ENCODE measurements around the gene MGAT4A. TPM values are rescaled to one million over a fixed set of nuclear protein-coding genes. Genes with fewer than 3 reads are reported as not detected.

Gene MGAT4A
- polyA plus RNA-seq, 2 of the 4 experiments (the other 2 are of a cell fraction), result 0.61 to 2.6 TPM

DNA sequence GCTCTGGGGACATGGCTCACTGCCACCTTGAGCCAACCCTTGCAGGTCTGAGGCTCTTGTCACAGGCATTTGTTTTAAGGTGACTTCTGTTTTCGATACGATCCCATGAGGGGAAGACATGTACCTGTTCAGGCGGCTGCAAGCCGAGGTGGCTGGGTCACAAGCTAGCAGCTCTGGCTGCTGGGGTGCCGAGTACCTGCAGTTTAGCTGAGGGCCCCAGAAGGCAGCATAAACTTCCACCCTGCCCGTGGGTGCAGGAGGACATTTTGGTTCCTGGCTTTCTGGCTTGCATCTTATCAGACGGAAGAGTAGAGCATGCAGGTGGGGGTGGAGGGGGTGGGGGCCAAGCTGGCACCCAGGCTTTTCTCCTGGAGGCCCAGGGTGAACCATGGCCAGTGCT lies 151.0 kb downstream of the MGAT4A start (continued):
- TF ChIP-seq PHF8 (IDR thresholded peaks at IDR 0.05; ENCODE audit: borderline replicate concordance, low read depth) (no peak), HOXB13 (CRISPR knock-in tag; IDR thresholded peaks at IDR 0.05; ENCODE audit: low read depth) (no peak), RNF2 (IDR thresholded peaks at IDR 0.05; ENCODE audit: borderline replicate concordance, low read depth) (no peak), HEYL (CRISPR knock-in tag; IDR thresholded peaks at IDR 0.05) (no peak)

DNA sequence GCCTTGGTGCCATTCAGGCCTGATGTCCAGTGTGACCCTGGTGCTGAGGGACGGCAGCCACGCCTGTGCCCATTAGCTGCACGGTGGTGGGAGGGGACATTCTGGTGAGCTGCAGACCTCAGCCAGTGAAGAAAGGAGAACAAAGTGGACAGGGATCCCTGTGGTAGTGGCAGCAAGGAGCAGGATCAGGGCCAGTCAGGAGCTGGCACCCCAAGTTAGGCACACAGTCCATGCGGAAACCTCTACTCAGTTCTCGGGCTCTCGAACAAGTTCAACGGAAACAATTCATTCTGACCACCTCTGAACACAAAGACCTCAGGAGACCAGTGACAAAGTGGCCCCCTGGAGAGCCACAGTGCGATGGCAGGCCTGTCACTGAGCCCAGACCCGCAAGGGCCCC lies 152.7 kb downstream of the MGAT4A start:
- no peaks in the 10 kb centered on the region for H3K4me1 ChIP-seq
- 91% methylated on average over 9 of the region's 9 CpGs for WGBS (ENCODE audit: missing lambda C conversion rate)
- H3K27ac ChIP-seq, result no peak overlapping the region
- no peak for FAIRE-seq
- TF ChIP-seq SREBF2 (IDR thresholded peaks at IDR 0.05), result no peak
- TF ChIP-seq, protein P1, sequence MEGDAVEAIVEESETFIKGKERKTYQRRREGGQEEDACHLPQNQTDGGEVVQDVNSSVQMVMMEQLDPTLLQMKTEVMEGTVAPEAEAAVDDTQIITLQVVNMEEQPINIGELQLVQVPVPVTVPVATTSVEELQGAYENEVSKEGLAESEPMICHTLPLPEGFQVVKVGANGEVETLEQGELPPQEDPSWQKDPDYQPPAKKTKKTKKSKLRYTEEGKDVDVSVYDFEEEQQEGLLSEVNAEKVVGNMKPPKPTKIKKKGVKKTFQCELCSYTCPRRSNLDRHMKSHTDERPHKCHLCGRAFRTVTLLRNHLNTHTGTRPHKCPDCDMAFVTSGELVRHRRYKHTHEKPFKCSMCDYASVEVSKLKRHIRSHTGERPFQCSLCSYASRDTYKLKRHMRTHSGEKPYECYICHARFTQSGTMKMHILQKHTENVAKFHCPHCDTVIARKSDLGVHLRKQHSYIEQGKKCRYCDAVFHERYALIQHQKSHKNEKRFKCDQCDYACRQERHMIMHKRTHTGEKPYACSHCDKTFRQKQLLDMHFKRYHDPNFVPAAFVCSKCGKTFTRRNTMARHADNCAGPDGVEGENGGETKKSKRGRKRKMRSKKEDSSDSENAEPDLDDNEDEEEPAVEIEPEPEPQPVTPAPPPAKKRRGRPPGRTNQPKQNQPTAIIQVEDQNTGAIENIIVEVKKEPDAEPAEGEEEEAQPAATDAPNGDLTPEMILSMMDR (IDR thresholded peaks at IDR 0.05), result no peak
- TF ChIP-seq JUNB (IDR thresholded peaks at IDR 0.05), result no peak
- no peak for TF ChIP-seq HOXB5 (CRISPR knock-in tag; IDR thresholded peaks at IDR 0.05)
- TF ChIP-seq NFE2L2 (conservative IDR thresholded peaks at IDR 0.05; ENCODE audit: low read length), result no peak
- no peak for TF ChIP-seq ZFP36 (IDR thresholded peaks at IDR 0.05; ENCODE audit: borderline replicate concordance, partially characterized antibody)
- TF ChIP-seq, protein P2, sequence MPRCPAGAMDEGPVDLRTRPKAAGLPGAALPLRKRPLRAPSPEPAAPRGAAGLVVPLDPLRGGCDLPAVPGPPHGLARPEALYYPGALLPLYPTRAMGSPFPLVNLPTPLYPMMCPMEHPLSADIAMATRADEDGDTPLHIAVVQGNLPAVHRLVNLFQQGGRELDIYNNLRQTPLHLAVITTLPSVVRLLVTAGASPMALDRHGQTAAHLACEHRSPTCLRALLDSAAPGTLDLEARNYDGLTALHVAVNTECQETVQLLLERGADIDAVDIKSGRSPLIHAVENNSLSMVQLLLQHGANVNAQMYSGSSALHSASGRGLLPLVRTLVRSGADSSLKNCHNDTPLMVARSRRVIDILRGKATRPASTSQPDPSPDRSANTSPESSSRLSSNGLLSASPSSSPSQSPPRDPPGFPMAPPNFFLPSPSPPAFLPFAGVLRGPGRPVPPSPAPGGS (IDR thresholded peaks at IDR 0.05), result no peak
- no peak for TF ChIP-seq PHF8 (IDR thresholded peaks at IDR 0.05; ENCODE audit: borderline replicate concordance, low read depth)
- TF ChIP-seq EP300 (IDR thresholded peaks at IDR 0.05), result no peak
- TF ChIP-seq ZSCAN20 (CRISPR knock-in tag; IDR thresholded peaks at IDR 0.05), result no peak
- TF ChIP-seq RCOR1 (IDR thresholded peaks at IDR 0.05; ENCODE audit: low read depth, low read length), result no peak
- no peak for TF ChIP-seq EHF (CRISPR knock-in tag; IDR thresholded peaks at IDR 0.05)
- no peak overlapping the region for H3K4me3 ChIP-seq
- POLR2A ChIA-PET, result no interaction called here
- no peak for ATAC-seq
- no peaks in the 10 kb centered on the region for H3K9me3 ChIP-seq
- H3K4me2 ChIP-seq, result no peak overlapping the region
- CTCF ChIA-PET, result interaction anchor here (0.6 to 3.6 kb wide), 2 partner anchors 8 to 9 kb away, joined by 3 to 20 read pairs; no protein-coding TSS in a partner anchor
- DNase-seq (ENCODE audit: low read depth in 1 of 2, low spot score in 1 of 2), result no peak

DNA sequence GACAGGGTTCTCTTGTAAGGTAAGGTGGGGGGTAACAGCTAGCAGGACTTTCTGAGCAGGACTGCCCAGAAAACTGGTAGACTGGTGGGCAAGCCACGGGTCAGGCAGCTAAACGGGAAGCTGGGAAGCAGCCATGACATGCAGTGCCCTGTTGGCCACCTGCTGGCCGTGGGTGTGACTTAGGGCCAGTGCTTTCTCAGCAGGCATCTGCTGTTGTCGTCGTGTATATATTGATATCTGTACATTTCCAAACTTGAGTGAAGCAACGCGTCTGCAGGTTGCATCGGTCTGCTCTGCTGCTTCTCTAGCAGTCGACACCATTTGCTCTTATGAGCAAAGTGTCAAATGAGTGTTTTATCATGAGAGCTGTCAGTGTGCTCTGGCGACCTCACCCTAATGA lies 153.6 kb downstream of the MGAT4A start:
- Histone ChIP-seq H3K4me1 (no peaks in the 10 kb centered on the region), H3K4me3 (no peak overlapping the region), H3K9me3 (no peaks in the 10 kb centered on the region), H3K4me2 (no peak overlapping the region), H3K27ac (no peak overlapping the region)
- FAIRE-seq (no peak), DNase-seq (ENCODE audit: low read depth in 1 of 2, low spot score in 1 of 2) (no peak), ATAC-seq (peak; percentile 62 to 70; a peak in 4 of 6 replicates)
- WGBS (ENCODE audit: missing lambda C conversion rate), result 72% methylated on average over 10 of the region's 10 CpGs
- ChIA-PET POLR2A (no interaction called here), CTCF (interaction anchor here (1.2 to 3.6 kb wide), 3 partner anchors 8 to 164 kb away, joined by 5 to 20 read pairs (median 7); no protein-coding TSS in a partner anchor)
- TF ChIP-seq, protein P3, sequence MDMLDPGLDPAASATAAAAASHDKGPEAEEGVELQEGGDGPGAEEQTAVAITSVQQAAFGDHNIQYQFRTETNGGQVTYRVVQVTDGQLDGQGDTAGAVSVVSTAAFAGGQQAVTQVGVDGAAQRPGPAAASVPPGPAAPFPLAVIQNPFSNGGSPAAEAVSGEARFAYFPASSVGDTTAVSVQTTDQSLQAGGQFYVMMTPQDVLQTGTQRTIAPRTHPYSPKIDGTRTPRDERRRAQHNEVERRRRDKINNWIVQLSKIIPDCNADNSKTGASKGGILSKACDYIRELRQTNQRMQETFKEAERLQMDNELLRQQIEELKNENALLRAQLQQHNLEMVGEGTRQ (IDR thresholded peaks at IDR 0.05), result no peak
- TF ChIP-seq ZSCAN20 (CRISPR knock-in tag; IDR thresholded peaks at IDR 0.05), result no peak
- TF ChIP-seq, protein P4, sequence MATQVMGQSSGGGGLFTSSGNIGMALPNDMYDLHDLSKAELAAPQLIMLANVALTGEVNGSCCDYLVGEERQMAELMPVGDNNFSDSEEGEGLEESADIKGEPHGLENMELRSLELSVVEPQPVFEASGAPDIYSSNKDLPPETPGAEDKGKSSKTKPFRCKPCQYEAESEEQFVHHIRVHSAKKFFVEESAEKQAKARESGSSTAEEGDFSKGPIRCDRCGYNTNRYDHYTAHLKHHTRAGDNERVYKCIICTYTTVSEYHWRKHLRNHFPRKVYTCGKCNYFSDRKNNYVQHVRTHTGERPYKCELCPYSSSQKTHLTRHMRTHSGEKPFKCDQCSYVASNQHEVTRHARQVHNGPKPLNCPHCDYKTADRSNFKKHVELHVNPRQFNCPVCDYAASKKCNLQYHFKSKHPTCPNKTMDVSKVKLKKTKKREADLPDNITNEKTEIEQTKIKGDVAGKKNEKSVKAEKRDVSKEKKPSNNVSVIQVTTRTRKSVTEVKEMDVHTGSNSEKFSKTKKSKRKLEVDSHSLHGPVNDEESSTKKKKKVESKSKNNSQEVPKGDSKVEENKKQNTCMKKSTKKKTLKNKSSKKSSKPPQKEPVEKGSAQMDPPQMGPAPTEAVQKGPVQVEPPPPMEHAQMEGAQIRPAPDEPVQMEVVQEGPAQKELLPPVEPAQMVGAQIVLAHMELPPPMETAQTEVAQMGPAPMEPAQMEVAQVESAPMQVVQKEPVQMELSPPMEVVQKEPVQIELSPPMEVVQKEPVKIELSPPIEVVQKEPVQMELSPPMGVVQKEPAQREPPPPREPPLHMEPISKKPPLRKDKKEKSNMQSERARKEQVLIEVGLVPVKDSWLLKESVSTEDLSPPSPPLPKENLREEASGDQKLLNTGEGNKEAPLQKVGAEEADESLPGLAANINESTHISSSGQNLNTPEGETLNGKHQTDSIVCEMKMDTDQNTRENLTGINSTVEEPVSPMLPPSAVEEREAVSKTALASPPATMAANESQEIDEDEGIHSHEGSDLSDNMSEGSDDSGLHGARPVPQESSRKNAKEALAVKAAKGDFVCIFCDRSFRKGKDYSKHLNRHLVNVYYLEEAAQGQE (IDR thresholded peaks at IDR 0.05), result no peak
- no peak for TF ChIP-seq EHMT2 (IDR thresholded peaks at IDR 0.05; ENCODE audit: low read depth)
- TF ChIP-seq, protein P5, sequence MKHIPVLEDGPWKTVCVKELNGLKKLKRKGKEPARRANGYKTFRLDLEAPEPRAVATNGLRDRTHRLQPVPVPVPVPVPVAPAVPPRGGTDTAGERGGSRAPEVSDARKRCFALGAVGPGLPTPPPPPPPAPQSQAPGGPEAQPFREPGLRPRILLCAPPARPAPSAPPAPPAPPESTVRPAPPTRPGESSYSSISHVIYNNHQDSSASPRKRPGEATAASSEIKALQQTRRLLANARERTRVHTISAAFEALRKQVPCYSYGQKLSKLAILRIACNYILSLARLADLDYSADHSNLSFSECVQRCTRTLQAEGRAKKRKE (CRISPR knock-in tag; IDR thresholded peaks at IDR 0.05; ENCODE audit: low read depth), result no peak
- TF ChIP-seq BHLHE40 (IDR thresholded peaks at IDR 0.05; ENCODE audit: low read depth, low read length), result no peak
- no peak for TF ChIP-seq KDM5A (IDR thresholded peaks at IDR 0.05)
- no peak for TF ChIP-seq ESRRA (IDR thresholded peaks at IDR 0.05; ENCODE audit: borderline replicate concordance, low read length)
- no peak for TF ChIP-seq JUN (IDR thresholded peaks at IDR 0.05)
- TF ChIP-seq, protein P6, sequence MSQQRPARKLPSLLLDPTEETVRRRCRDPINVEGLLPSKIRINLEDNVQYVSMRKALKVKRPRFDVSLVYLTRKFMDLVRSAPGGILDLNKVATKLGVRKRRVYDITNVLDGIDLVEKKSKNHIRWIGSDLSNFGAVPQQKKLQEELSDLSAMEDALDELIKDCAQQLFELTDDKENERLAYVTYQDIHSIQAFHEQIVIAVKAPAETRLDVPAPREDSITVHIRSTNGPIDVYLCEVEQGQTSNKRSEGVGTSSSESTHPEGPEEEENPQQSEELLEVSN (IDR thresholded peaks at IDR 0.05; ENCODE audit: borderline replicate concordance, low read depth), result no peak
- TF ChIP-seq CEBPB (IDR thresholded peaks at IDR 0.05), result no peak
- TF ChIP-seq TP53 (CRISPR knock-in tag; IDR thresholded peaks at IDR 0.05), result no peak
- TF ChIP-seq RFX5 (IDR thresholded peaks at IDR 0.05), result no peak
- TF ChIP-seq MAZ (IDR thresholded peaks at IDR 0.05; ENCODE audit: borderline replicate concordance, low read depth, low read length), result no peak

Measured in A549 (cell line).